ENCODE results near the gene UNC13A. TPM values are rescaled to one million over a fixed set of nuclear protein-coding genes. Genes with fewer than 3 reads are reported as not detected.

Gene UNC13A
- total RNA-seq = under 0.01 and 0.50 TPM in 2 replicates

GRCh38 chr19:17687857-17688784, at the start of gene UNC13A:
Gene UNC13A, minus strand, starts transcription at chr19:17688354. Its CDS starts 155 bp downstream, at chr19:17688199.

GRCh38 chr19:17718947-17719711, 31.0 kb upstream of the UNC13A start, which contains the start of gene MAP1S:
Gene MAP1S, plus strand, starts transcription at chr19:17719480. Its CDS starts 23 bp downstream, at chr19:17719503.

GRCh38 chr19:17555480-17555928, 132.7 kb downstream of the UNC13A start, which contains the start of gene COLGALT1:
Gene COLGALT1, plus strand, starts transcription at chr19:17555649. Its CDS starts 65 bp downstream, at chr19:17555714.

Other genes starting within 250 kb of the UNC13A start
- 0.33 TPM in 1 of 2 replicates, not detected in the other for gene TMEM221, start 239.7 kb downstream of the UNC13A start, total RNA-seq
- not detected in 2 replicates for gene NXNL1, start 227.4 kb downstream of the UNC13A start, total RNA-seq
- gene SLC27A1, start 217.8 kb downstream of the UNC13A start, total RNA-seq = 33.6 and 62.2 TPM in 2 replicates
- 65.5 and 119 TPM in 2 replicates for gene PGLS, start 176.7 kb downstream of the UNC13A start, total RNA-seq
- gene COLGALT1, start 132.7 kb downstream of the UNC13A start, total RNA-seq = 93.1 and 100 TPM in 2 replicates
- gene MAP1S, start 31.1 kb upstream of the UNC13A start, total RNA-seq = 24.9 and 35.2 TPM in 2 replicates
- 0.29 and 0.83 TPM in 2 replicates for gene FCHO1, start 63.1 kb upstream of the UNC13A start, total RNA-seq
- not detected in 2 replicates for gene B3GNT3, start 106.8 kb upstream of the UNC13A start, total RNA-seq
- not detected in 2 replicates for gene INSL3, start 133.2 kb upstream of the UNC13A start, total RNA-seq
- 0.58 and 2.6 TPM in 2 replicates for gene JAK3, start 159.6 kb upstream of the UNC13A start, total RNA-seq
- 1,057 and 1,473 TPM in 2 replicates for gene RPL18A, start 171.6 kb upstream of the UNC13A start, total RNA-seq
- 0.33 TPM in 1 of 2 replicates, not detected in the other for gene SLC5A5, start 183.6 kb upstream of the UNC13A start, total RNA-seq
- gene CCDC124, start 244.7 kb upstream of the UNC13A start, total RNA-seq = 35.4 and 44.2 TPM in 2 replicates

Data from smooth muscle cell of trachea (primary cell).